NCI-H69 (cell line): Measurements from ENCODE around the gene PIGQ.

Experiments used
- DNase-seq: peaks from one replicate; lab custom pipeline; 2025; lab: John Stamatoyannopoulos, UW

Gene PIGQ

GRCh38 chr16:606656-607307 is 37.0 kb downstream of the PIGQ start:
- no peak for DNase-seq

GRCh38 chr16:608019-608418 is 38.3 kb downstream of the PIGQ start:
- DNase-seq = peak; percentile 92

GRCh38 chr16:609316-609715 is 39.5 kb downstream of the PIGQ start:
- no peak for DNase-seq

DNA sequence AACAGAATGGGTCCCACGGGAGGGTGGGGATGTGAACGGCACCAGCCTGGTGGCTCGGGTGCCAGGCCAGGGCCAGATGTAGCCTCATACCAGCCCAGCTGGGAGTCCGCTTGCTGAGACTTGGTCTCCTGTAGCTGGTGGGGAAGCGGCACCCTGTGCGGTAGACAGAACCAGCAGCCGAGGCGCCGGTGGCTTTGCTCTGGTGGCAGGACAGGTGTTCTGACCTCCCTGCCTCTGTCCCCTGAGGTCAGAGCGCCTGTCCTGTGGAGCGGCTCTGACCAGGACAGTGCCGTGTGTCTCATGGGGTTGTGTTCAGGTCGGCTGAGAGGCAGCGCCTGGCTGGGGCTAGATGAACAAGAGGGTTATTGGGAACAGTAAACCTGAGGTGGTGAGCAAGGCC is 40.2 kb downstream of the PIGQ start:
- DNase-seq = no peak

- DNase-seq = peak; percentile 74
Observed at GRCh38 chr16:610513-611381, 41.0 kb downstream of the PIGQ start.

GRCh38 chr16:615122-615521 is 45.4 kb downstream of the PIGQ start:
- no peak for DNase-seq

GRCh38 chr16:616733-617586 is 47.2 kb downstream of the PIGQ start:
- DNase-seq = no peak

- DNase-seq = peak; percentile 33
Observed at GRCh38 chr16:617855-618254, 48.1 kb downstream of the PIGQ start.

DNA sequence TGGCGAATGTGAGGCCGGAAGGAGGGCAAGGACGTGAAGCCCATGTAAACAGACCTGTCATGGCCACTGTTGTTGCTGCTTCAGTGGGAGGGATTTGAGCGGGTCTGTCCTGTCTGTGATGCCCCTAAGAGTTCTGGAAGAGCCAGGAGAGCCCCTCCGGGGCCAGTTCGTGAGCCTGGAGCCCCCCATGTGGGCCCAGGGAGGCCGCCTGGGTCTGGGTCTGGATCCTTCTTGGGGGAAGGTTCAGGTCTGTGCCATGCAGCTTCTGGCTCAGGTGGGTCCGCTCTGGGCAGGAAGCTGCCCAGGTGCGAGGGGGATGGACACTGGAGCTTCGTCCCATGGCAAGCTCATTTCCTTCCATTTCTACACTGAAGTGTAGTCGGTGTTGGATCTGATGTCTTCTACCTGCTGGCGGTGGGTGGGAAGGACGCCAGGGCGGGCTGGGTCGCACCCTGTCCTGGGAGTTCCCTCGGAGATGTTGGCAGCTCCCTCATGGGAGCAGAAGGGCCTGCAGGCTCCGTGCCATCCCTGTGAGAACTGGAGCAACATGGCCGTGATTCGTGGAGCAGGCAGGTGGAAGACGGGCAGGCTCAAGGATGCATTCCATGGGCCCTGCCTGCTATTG is 49.8 kb downstream of the PIGQ start:
- no peak for DNase-seq

DNA sequence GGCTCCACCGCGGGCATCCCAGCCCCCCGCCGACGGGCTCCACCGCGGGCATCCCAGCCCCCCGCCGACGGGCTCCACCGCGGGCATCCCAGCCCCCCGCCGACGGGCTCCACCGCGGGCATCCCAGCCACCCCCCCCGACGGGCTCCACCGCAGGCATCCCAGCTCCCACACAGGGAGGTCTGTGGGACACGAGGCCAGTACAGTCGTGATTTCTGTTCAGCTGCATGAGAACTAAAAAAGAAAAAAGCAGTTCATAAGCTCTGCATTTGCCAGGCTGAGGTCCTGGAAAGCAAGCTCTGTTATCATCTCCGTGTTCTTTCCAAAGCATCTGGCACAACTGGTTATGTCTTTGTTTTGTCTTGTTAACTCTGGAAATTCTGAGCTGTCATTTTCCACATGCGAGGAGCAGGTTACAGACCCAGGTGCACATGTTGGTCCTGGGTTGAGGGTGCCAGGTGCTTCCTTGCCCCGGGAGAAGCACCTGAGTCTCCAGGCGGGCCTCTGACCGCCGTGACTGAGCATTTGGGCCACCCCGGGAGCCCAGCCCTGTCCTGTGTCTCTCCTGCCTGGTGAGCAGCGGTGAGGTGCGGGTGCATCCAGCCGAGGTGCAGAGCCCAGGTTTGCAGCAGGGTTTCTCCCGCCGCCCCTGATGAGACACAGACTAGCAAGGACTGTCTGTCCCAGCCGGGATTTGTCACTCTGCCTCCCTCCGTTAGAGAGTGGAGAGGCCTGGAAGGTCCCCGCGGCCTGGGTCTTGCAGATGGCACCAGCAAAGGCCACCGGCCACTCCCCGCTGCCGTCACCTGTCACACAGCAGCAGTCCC is 51.1 kb downstream of the PIGQ start:
- DNase-seq = peak; percentile 31

- DNase-seq = peak; percentile 76
Observed at GRCh38 chr16:621526-622105, 51.8 kb downstream of the PIGQ start.

GRCh38 chr16:622920-623280 is 53.1 kb downstream of the PIGQ start:
- DNase-seq = no peak

DNA sequence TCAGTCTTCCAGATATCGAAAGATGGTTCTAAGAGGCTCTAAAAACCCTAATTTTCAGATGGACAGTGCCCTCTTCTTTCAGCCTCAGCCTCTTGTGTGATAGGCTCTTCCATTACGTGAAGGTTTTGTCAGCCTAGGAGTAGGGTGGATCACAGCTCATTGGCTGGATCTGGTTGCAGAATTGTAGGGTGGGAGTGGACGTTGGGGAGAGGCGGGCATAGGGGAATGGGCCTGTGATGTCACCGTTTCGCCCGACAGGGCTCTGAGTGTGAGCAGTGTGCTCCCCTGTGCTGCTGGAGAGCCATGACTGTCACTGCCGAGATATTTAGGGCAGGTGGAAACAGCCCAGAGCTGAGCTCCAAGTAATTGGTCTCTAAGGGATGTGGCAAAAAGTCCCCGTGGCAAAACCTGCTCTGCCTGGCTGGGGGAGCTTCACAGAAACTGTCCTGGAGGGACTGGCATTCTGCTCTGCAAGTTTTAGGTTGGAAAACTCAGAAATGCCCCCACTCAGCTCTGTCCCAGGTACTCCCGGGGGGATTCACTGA is 54.8 kb downstream of the PIGQ start:
- DNase-seq = no peak

DNA sequence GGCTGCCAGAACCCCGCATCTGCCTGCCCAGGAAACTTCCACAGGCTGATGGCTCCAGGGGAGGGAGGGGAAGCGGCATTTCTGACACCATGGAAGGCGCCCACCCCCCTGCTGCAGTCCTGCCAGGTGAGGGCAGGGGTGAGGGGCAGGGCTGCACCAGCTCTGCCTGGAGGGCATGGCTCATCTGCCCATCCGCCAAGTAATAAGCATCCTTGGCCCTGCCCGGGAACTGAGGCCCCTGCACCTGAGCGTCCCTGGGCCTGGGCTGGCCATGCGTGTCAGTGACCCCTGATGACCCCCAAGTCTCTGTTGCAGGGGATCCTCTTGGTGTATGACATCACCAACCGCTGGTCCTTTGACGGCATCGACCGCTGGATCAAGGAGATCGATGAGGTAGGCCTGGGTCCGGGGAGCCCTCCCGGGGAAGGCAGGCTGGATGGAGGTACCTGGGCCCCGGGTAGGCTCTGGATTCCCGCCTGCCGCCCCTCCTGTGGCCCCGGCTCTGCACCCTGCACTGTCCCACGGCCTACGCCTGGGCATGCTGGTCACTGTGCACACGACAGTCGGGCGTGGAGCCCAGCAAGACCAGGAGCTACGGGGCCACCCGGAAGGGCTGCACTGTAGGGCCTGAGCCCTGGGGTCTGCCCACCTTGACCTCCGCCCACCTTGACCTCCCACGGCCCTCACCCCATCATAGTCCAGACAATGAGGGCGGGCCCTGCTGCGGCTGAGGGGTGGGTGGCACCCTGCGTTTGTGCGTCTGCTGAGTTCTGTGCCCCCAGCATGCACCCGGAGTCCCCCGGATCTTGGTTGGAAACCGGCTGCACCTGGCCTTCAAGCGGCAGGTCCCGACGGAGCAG is 55.6 kb downstream of the PIGQ start:
- no peak for DNase-seq

- no peak for DNase-seq
Observed at GRCh38 chr16:625977-626765, 56.4 kb downstream of the PIGQ start.

DNA sequence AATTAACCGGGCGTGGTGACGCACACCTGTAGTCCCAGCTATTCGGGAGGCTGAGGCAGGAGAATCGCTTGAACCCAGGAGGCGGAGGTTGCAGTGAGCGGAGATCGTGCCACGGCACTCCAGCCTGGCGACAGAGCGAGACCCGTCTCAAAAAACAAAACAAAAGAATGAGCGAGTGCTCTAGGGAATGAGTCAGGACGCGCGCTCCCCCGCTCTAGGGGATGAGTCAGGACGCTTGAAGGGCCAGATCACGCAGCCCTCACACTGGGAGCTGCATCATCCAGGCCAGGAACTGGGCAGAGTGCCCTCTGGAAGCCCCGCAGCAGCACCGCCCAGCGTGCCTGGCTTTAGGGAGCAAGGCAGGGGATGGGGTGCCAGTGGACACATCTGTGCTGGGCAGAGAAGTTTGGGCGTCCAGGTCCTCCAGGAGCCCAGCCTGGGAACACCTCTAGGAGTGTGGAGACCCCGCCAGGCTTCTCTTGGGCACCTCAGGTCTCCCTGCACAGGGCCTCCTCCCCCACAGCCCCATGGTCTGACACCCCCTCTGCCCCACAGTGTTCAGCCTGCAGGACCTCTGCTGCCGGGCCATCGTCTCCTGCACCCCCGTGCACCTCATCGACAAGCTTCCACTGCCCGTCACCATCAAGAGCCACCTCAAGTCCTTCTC is 57.2 kb downstream of the PIGQ start:
- DNase-seq = no peak

GRCh38 chr16:627454-628239 is 57.9 kb downstream of the PIGQ start:
- DNase-seq = peak; percentile 46
